HG02798 (cell line): ENCODE results near the gene BAIAP3.

Experiments
- ATAC-seq: cut with Tn5 transposase; IDR thresholded peaks from one replicate; pipeline ENCODE4 v1.9.1; 2021; ENCODE audit warnings: mild to moderate bottlenecking; ENCODE audit not compliant: unreplicated experiment, poor library complexity

BAIAP3 gene

GRCh38 chr16:1298406-1298805 lies 35.0 kb upstream of the BAIAP3 start:
- ATAC-seq, result no peak

GRCh38 chr16:1299012-1299867 lies 34.2 kb upstream of the BAIAP3 start:
- ATAC-seq, result no peak

GRCh38 chr16:1299868-1300203 lies 33.6 kb upstream of the BAIAP3 start:
- no peak for ATAC-seq

- no peak for ATAC-seq
These were observed 32.6 kb upstream of the BAIAP3 start for GRCh38 chr16:1300664-1301476.

- no peak for ATAC-seq
These were observed 31.9 kb upstream of the BAIAP3 start for GRCh38 chr16:1301562-1301961.

GRCh38 chr16:1305823-1306222 lies 27.6 kb upstream of the BAIAP3 start:
- no peak for ATAC-seq

GRCh38 chr16:1306334-1306733 lies 27.1 kb upstream of the BAIAP3 start:
- no peak for ATAC-seq

- no peak for ATAC-seq
These were observed 25.1 kb upstream of the BAIAP3 start for GRCh38 chr16:1308036-1308976.

GRCh38 chr16:1308977-1309885 lies 24.2 kb upstream of the BAIAP3 start, which contains the start of gene UBE2I:
Gene UBE2I (plus strand): TSS chr16:1309636. CDS start chr16:1314031, 4,395 bp downstream.
- ATAC-seq, result peak; percentile 74

GRCh38 chr16:1309888-1310831 lies 23.3 kb upstream of the BAIAP3 start:
- ATAC-seq, result peak; percentile 14

GRCh38 chr16:1310832-1311200 lies 22.6 kb upstream of the BAIAP3 start:
- no peak for ATAC-seq

GRCh38 chr16:1311212-1311737 lies 22.2 kb upstream of the BAIAP3 start:
- ATAC-seq, result no peak

GRCh38 chr16:1311738-1312466 lies 21.5 kb upstream of the BAIAP3 start:
- no peak for ATAC-seq

GRCh38 chr16:1312467-1312816 lies 21.0 kb upstream of the BAIAP3 start:
- ATAC-seq, result no peak

- no peak for ATAC-seq
These were observed 20.5 kb upstream of the BAIAP3 start for GRCh38 chr16:1312903-1313302.

GRCh38 chr16:1313721-1314369 lies 19.6 kb upstream of the BAIAP3 start:
- ATAC-seq, result no peak
